ENCODE measurements around the gene DENND1A.

GRCh38 chr9:123370108-123370507 lies 559.8 kb downstream of the DENND1A start:
- no peak for TF ChIP-seq EZH2phosphoT487 (IDR thresholded peaks at IDR 0.05; ENCODE audit: borderline replicate concordance, low read length)
- TF ChIP-seq, protein P1, sequence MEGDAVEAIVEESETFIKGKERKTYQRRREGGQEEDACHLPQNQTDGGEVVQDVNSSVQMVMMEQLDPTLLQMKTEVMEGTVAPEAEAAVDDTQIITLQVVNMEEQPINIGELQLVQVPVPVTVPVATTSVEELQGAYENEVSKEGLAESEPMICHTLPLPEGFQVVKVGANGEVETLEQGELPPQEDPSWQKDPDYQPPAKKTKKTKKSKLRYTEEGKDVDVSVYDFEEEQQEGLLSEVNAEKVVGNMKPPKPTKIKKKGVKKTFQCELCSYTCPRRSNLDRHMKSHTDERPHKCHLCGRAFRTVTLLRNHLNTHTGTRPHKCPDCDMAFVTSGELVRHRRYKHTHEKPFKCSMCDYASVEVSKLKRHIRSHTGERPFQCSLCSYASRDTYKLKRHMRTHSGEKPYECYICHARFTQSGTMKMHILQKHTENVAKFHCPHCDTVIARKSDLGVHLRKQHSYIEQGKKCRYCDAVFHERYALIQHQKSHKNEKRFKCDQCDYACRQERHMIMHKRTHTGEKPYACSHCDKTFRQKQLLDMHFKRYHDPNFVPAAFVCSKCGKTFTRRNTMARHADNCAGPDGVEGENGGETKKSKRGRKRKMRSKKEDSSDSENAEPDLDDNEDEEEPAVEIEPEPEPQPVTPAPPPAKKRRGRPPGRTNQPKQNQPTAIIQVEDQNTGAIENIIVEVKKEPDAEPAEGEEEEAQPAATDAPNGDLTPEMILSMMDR (conservative IDR thresholded peaks at IDR 0.05; ENCODE audit: low read depth, low read length), result no peak

Data from PC-3 (cell line).